NCI-H226 (cell line): ENCODE data around the gene TEFM.
"Not testable (repeated sequence)": the region's sequence is repeated elsewhere in the genome, so short reads cannot be mapped to it uniquely, and the experiment has no call there.

ENCODE experiments used
- DNase-seq: peaks from one replicate; pipeline ENCODE4 v3.0.0-alpha.2; 2015

Gene TEFM, protein sequence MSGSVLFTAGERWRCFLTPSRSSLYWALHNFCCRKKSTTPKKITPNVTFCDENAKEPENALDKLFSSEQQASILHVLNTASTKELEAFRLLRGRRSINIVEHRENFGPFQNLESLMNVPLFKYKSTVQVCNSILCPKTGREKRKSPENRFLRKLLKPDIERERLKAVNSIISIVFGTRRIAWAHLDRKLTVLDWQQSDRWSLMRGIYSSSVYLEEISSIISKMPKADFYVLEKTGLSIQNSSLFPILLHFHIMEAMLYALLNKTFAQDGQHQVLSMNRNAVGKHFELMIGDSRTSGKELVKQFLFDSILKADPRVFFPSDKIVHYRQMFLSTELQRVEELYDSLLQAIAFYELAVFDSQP

GRCh38 chr17:30906101-30906911 is at the start of gene TEFM:
TSS of gene TEFM (minus strand) at chr17:30906238. CDS start at chr17:30906198, 40 bp downstream.
- DNase-seq, result peak; percentile 85

DNA sequence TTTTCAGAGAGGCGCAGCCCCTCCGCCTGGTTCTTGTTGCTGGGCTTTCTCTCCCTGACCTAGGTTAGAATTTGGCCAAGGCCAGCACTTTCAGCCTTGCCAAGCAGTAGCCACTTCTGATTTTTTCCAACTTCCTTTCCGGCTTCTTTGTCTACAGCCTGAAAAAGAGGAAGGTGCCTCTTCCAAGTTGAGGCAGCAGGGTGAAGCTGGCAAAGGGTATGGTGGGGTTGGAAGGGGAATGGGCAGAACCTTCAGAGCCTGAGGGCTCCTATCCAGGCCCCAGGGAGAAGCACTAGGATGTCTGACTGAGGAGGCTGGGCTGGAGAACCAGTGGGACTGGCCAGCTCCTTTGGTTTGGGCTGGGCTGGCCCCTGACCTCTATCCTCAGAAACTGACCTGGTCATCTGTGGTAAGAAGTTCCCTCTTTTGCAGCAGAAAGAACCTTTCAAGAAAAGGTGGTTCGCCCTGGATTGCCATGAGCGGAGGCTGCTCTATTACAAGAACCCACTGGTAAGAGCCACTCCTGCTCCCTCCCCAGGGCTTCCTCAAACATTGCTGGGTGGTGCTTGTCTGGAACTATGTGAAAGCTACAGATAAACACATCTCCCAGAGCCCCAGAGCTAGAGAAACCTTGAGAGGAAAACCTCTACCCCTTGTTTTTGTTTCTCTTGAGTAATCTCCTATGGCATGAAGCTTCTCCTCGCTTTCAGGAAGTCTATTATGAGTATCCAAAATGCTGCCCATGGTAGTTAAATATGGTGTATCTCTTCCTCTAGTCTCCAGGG is 48.2 kb upstream of the TEFM start:
- DNase-seq, result no peak

GRCh38 chr17:30952638-30953393 is 46.8 kb upstream of the TEFM start:
- DNase-seq, result no peak

- peak; percentile 50 for DNase-seq
Measured at GRCh38 chr17:30950669-30951399, 44.8 kb upstream of the TEFM start.

GRCh38 chr17:30950189-30950588 is 44.2 kb upstream of the TEFM start:
- no peak for DNase-seq

DNA sequence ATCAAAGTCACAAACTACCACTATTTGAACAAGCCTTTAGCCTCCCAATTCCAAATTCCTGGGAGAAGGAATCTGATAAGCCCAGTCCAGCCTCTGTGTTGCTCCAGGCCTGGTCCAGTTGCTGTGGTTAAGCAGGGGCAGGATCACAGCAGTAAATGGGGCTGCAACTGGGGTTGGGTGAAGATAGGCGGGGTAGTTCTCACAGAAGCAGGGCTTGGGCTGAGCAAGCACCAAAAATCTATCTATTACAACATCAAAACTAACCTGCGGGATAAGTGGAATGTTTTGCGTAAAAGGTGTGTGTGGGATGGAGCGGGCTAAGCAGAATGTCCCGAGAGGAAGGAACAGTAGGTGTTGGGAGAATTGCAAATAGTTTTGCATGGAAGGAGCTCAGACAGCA is 41.8 kb upstream of the TEFM start:
- no peak for DNase-seq

- peak; percentile 15 for DNase-seq
Measured at GRCh38 chr17:30942308-30943079, 36.5 kb upstream of the TEFM start.

DNA sequence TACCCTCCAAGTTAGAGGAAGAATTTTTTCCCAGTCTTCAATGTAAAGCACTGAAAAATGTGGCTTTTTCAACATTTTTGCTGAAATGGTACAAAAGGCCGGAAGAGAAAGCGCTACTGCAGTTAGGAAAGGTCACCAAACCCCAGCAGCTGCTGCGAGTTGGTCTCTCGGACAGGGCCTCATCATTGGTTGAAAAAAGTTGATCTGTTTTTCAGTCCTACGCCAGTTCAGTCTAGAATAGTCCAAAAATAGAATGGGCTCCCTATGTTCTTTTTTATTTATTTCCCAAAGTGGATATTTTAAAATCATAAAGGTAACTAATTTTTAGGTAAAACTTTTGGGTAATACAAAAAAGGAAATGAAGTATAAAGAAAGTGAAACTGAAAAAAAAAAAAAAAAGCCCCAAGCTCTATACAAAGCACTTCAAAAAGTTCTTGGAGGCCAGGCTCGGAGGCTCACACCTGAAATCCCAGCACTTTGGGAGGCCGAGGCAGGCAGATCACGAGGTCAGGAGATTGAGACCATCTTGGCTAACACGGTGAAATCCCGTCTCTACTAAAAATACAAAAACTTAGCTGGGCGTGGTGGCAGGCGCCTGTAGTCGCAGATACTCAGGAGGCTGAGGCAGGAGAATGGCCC is 33.1 kb upstream of the TEFM start:
- no peak for DNase-seq

GRCh38 chr17:30933966-30934365 is 27.9 kb upstream of the TEFM start:
- DNase-seq, result no peak

DNA sequence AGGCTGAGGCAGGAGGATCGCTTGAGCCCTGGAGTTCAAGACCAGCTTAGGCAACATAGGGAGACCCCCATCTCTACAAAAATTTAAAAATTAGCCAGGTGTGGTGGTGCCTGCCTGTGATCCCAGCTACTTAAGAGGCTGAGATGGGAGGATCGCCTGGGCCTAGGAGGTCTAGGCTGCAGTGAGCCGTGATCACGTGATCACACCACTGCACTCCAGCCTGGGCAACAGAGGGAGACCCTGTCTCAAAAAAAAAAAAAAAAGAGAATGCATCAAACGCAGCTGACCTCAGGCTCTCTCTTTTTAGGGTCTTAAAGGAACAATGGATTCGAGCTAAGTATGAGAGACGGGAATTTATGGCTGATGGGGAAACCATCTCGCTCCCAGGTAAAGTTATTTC is 25.5 kb upstream of the TEFM start:
- DNase-seq, result not testable (repeated sequence)

- no peak for DNase-seq
Measured at GRCh38 chr17:30930495-30930894, 24.5 kb upstream of the TEFM start.

DNA sequence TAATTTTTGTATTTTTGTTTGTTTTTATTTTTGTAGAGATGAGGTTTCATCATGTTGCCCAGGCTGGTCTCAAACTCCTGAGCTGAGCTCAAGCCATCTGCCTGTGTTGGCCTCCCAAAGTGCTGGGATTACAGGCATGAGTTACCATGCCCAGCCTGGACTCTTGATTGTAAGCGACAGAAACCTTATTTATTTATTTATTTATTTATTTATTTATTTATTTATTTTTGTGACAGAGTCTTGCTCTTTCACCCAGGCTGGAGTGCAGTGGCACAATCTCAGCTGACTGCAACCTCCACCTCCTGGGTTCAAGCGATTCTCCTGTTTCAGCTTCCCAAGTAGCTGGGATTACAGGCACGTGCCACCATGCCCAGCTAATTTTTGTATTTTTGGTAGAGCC is 23.8 kb upstream of the TEFM start:
- DNase-seq, result not testable (repeated sequence)

- DNase-seq, result no peak
Measured at GRCh38 chr17:30929081-30929633, 23.1 kb upstream of the TEFM start.

- no peak for DNase-seq
Measured at GRCh38 chr17:30928584-30928983, 22.5 kb upstream of the TEFM start.

- no peak for DNase-seq
Measured at GRCh38 chr17:30927756-30928155, 21.7 kb upstream of the TEFM start.

DNA sequence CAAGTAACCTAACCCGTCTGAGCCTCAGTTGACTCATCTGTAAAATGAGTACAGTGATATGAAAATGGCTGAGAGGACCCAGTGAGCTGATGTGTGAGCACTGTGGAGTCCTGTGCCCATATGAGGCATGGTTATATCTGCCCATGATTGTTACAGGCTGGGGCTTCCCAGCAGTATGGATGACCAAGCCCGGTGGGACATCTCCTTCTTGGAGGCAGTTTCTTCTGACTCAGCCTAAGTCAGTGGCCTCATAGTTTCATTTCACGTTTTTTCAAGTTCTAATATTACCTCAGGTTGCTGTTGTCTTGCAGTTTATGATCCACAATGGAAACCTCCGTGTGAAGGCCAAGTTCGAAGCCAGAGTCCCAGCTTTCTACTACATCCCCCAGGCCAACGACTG is 20.5 kb upstream of the TEFM start:
- no peak for DNase-seq

DNA sequence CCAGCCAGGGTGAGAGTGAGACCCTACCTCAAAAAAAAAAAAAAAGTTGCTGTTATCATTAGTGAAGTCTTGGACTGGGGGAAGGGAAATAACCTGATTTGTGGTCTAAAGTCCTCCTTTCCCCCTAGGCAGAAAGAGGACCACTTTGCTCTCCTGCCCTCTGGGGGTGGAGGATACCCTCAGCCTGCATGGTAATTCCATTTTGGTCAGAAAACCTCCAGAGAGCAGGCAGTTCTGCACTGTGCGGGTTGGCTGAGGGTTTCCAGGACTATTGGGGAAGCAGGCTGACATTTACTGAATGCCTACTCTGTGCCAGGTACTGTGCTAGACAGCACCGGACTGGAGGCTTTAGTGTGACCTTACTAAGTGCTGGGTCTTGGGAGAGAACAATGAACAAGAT is 18.3 kb upstream of the TEFM start:
- no peak for DNase-seq

GRCh38 chr17:30922235-30923030 is 16.4 kb upstream of the TEFM start:
- no peak for DNase-seq

GRCh38 chr17:30921544-30922196 is 15.6 kb upstream of the TEFM start, which contains the start of gene ADAP2:
TSS of gene ADAP2 (plus strand) at chr17:30921945. CDS start at chr17:30922015, 70 bp downstream.
- no peak for DNase-seq
